ENCODE results near the gene BARHL1. TPM values are rescaled to one million over a fixed set of nuclear protein-coding genes. Genes with fewer than 3 reads are reported as not detected.

The BARHL1 gene
- total RNA-seq (2014; rRNA removed; shearing (Covaris generic)), result not detected in 2 replicates

DNA sequence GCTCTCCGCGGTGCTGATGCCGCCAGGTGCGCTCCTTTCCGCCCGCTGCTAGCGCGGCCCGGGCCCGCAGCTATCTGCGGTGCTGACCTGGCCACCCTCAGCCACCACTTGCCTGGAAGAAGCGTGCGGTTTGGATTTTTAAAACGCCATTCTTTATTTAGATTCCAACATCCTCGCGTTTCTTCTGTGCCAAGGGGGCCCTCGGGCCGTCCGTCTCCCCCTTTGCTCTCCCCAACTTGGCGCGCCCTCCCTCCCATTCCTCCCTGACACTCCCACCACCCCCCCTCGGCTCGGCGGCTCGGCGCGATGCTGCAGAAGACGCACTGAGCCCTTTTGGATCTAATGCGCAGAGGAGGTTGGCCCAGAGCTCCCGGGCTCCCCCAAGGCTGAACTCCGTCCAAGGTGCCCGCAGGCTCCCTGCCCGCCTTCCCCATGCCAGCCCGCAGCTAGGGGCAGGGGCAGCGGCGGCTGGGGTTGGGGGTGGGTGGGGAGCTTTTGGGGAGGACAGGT lies at the start of gene BARHL1:
Gene BARHL1 (plus strand): TSS at position 331 of the 510 bp plus-strand sequence. CDS start 192 bp downstream, outside the sequence.
- DNase-seq (ENCODE audit: low read depth), result no peak

DNA sequence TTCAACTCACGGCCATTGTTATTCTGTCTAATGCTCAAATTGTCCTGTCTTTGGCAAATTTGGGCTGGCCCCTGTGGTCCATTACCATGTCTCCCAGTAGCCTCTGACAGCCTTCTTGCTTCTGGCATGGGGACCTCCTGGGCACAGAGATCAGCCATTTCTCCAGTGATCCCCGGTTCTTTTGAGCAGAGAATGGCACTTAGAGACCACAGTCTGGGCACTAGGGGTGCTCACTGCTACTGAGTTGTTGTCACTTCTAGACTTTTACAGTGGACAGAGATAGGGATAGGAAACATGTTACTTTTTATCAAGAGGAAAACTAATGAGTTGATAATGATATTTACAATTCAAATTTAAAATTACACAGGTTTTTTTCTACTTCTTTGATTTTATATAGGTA lies 47.6 kb upstream of the BARHL1 start:
- DNase-seq (ENCODE audit: low read depth), result no peak

DNA sequence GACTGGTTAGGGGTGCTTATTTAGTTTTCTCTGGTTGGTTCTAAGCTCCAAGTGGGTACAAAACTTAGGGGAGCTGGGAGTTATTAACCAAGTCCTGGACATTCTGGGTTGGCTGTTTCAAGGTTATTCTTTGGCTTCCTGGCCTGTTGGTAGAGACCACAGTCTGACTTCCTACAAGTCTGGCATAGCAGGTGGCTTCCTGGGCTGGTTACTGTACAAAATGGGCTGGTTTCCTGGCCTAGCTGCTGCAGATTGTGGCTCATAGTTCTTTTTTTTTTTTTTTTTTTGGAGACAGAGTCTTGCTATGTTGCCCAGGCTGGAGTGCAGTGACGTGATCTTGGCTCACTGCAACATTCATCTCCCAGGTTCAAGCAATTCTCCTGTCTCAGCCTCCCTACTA lies 46.3 kb upstream of the BARHL1 start:
- DNase-seq (ENCODE audit: low read depth), result no peak

DNA sequence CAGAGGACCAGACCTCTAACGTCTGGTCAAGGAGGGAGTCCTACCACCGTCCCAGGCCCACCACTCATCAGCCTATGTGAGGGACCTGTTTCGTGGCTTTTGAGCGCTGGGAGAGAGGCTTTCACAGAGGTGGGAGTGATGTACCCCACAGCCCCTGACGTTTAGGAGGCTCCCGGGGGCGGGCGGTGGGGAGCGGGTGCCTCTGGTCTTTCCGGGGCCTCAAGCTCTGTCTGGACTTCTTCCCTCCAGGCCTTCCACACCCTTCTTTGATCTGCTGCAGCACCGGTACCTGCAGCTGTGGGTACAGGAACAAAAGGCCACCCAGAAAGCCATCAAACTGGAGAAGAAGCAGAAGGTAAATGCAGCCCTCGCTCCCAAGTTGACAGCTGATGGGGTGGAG lies 45.1 kb upstream of the BARHL1 start:
- no peak for DNase-seq (ENCODE audit: low read depth)

DNA sequence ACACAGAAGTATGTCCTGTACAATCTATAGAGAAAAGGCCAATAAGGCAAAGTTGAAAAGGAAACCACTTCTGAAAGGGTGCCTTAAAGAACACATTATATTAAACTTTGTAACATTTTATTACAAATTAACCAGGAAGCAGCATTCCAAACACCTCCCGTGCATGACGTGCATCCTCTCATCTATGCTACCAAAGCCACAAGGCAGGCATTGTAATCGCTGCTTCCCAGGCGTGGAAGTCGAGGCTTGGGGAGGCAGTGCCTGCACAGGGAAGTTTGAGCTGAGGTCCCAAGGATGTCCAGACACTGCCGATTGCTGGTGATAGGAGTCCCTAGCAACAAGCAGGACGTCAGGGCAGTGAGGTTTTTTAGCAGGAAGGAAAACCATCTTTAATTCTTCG lies 44.3 kb upstream of the BARHL1 start:
- no peak for DNase-seq (ENCODE audit: low read depth)

DNA sequence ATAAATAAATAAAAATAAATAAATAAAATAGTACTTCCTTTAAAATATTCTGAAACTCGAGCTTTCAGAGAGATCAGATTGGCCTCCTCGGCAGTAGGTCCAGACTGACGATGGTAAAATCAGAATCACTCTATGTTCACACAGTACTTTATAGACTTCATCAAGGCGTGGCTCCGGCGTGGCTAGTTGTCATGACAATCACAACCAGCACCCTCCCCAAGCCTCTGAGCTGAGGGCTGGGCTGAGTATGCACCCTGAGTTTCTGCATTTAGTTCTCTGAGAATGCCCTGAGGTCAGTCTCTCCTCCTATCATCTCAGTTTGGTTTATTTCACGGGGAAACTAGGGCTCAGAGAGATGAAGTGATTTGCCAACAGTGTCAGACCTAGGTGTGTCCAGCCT lies 43.3 kb upstream of the BARHL1 start:
- DNase-seq (ENCODE audit: low read depth), result no peak

DNA sequence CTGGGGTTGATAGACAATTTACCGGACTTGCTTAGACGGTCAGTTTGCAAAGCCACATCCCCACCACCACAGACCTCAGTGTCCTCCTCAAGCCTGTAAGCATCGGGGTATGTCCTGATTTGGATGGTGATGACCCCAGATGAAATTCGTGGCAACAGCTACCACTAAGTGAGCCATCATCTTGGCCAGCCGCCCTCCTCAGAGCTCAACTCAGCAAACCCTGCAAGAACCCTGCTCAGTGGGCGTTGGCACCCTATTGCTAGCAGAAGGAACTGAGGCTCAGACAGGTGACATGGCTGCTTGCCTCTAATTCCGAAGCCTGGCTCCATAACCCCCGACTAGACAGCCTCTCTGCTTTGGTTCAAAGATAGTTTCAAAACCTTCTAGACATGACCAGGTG lies 41.4 kb upstream of the BARHL1 start:
- no peak for DNase-seq (ENCODE audit: low read depth)

DNA sequence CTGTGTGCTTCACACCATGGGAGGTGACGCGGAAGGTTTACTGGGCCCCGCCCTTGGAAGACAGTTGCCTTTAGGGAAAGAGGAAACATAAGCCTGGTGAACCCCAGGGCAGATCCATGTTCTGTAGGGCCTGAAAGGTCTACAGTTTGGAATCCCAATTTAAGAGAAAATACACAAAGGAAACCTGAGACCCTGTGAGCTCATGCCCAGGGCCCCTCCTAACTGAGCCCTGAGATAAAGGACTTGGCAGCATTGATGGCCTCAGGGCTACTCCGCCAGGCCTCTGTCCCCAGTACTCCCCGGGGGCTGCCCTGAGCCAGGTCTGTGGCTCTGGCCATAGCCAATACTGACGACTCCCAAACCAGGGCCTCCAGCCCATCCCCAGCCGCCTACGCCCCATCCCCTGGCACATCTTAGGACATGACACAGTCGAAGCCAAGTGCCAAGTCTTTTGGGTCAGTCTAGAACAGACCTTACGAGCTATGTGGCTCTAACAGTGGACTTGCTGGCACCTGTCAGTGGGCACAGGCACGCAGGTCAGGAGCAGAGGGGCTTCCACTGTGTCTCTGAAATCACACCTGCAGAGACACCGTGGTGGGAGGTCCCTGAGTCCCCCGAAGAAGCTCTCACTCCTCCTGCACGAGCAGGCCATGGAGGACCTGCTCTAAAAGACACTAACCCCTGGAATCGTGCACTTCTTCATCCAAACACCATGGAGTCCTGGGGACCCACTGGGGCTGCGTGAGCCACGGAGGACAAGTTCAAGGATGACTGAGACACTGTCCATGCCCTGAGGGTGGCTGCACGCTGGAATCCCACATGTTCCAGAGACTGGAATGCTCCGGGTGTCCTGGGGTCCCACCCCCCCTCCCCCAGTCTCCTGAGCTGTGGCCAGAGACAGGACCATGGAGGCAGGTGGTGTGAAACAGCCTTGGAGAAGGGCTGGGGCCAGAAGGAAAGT lies 40.3 kb upstream of the BARHL1 start:
- no peak for DNase-seq (ENCODE audit: low read depth)

DNA sequence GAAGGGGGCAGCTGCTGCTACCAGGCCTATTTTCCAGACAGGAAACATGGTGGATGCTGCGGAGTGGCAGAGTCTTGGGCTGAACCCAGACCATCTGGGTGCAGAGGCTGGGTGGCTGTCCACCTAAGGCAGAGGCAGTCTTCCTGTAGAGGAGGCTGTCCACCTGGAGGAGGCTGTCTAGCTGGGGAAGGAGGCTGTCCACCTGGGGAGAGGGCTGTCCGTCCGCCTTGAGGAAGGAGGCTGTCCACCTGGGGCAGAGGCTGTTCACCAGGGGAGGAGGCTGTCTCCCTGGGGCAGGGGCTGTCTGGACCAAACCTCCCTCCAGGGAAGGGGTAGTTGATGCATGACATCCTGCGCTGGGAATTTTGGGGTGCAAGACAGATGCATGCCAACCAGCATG lies 39.2 kb upstream of the BARHL1 start:
- DNase-seq (ENCODE audit: low read depth), result no peak

DNA sequence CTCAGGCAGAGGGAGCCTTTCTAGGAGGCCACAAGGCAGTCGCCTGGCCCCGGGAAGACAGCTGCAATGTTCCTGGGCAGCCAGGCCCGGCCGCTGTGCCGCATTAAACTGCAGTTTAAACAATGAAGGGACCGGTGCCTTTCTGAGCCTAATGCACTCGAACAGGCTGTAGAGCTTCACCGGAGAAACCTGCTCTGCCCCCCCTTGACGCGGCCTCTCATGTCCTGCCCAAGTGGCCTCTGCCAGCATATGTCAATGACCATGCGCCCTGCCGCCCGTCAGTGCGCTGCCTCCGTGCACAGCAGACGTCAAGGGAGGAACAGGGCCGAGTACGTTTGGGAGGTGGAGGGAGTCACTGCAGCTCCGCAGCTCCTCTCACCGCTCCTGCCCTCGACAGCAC lies 38.4 kb upstream of the BARHL1 start:
- DNase-seq (ENCODE audit: low read depth), result no peak

DNA sequence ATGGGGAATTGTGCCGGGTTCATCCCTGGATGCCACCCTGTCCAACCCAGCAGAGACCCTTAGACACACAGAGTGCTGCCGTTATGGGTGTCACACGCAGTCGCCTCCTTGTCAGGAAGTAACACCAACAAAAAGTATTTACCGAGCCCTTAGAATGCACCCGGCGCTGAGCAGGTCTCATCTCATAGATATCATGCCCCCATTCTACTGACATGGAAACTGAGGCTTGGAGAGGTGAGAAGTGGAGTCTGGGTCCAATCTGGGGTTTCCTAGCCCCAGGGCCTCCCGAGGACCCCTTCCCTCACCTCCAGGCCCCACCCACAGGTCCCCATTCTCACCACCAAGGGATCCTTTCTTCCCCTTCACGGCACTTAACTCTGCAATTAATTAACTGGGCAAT lies 36.8 kb upstream of the BARHL1 start:
- DNase-seq (ENCODE audit: low read depth), result no peak

DNA sequence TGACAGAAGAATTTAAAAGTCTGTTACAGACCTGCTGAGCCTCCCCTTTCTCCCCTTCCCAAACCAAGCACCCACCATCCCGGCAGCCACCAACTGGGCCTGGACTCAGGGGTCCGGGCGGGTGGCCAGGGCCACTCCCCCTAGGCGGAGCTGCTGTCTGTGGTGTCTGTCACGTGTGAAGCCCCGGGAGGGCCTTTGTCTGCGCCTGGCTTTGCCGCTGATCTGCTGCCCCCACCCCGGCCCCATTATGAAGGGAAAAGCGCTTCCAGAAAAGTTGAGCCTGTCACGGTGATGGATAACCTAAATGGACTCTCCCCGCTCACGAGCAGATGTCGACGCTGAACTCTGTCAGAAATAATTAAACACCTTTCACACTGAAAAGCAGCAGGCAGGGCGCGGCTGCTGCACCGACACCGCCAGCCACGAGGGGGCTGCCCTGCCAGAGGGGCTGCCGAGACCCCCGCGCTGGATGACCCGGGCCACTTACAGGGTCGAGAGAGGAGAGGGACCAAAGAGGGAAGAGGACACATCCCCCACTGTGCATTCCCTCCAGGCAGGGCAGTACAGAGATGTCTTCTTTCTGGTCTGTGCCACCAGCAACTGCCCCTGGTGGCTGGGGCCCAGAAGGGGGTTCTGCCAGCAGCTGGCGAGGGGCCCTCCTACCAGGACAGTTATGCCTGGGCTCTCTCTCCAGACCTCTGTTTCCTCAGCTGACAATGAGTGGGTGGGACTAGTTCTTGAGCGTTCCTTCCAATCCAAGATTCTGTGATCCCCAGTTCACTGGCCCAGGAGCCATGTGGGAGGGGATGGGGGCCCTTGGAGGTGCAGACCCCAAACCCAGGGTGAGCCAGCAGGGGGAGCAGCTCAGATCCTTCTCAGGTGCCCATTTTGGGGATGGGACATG lies 36.0 kb upstream of the BARHL1 start:
- peak; percentile 29 for DNase-seq (ENCODE audit: low read depth)

DNA sequence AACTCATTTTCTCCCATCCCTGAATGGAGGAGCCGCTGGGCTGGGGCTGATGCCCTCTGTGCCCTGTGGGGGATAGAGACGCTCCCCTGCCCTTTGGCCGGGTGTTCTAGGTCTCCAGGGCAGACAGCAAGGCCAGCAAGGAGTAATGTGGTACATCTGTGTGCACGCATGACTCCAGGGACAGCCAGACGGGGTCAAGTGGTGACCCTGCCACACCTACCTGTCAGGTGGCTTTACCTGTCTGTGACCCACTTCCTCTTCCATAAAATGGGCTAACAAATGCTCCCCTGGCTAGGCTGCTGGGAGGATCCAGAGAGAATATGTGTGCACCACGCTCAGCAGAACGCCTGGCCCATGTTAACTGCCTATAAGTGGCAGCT lies 35.4 kb upstream of the BARHL1 start:
- no peak for DNase-seq (ENCODE audit: low read depth)

DNA sequence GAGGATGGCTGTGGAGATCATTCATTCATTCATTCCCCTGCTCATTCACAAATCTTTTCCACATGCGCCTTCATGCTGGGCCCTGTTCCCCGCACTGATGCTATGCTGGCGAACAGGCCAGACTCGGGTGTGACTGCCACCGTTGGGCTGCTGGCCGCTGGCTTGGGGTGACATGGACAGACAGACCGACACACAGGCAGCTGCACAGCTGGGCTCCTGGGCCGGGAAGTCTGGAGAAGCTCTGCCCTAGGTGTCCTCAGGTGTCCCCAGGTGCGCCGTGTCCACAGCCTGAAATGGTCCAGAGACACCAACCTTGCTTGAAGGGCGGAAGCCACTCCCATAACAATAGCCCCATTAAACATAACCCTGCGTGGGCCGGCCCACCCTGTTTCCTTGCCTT lies 35.0 kb upstream of the BARHL1 start:
- no peak for DNase-seq (ENCODE audit: low read depth)

DNA sequence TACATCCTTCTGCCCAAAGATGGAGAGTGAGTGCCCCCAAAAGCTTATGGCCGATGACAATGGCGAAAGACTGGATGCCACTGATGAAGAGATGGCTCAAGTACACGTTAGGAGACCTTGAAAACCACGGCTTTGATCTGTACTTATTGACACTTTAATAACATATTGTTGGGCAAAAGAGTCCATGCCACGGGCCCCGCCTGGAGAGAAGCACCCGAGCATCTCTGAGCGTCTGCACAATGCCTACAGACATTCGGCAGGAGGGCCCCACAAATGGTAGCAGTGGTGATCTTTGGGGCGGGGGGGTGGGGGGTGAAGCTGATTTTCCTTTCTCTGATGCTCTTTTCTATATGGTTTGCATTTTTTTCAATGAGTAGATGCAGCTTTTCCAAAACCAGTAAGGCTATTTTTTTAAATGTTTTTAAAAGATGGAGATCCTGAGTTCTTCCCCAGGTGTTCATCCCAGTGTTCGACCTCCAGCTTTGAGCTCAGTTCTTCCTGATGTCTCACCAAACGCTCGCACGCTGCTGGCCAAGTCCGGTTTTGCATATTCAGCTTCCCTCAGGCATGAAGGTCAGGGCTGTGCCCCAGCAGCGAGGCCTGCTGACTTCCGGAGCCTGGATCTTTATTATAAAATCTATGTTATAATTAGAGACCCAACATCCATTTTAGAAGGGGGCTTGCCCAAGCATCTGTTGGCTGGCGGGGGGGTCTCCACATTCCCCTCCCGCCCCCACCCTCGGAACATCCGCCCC lies 34.3 kb upstream of the BARHL1 start:
- DNase-seq (ENCODE audit: low read depth), result no peak

DNA sequence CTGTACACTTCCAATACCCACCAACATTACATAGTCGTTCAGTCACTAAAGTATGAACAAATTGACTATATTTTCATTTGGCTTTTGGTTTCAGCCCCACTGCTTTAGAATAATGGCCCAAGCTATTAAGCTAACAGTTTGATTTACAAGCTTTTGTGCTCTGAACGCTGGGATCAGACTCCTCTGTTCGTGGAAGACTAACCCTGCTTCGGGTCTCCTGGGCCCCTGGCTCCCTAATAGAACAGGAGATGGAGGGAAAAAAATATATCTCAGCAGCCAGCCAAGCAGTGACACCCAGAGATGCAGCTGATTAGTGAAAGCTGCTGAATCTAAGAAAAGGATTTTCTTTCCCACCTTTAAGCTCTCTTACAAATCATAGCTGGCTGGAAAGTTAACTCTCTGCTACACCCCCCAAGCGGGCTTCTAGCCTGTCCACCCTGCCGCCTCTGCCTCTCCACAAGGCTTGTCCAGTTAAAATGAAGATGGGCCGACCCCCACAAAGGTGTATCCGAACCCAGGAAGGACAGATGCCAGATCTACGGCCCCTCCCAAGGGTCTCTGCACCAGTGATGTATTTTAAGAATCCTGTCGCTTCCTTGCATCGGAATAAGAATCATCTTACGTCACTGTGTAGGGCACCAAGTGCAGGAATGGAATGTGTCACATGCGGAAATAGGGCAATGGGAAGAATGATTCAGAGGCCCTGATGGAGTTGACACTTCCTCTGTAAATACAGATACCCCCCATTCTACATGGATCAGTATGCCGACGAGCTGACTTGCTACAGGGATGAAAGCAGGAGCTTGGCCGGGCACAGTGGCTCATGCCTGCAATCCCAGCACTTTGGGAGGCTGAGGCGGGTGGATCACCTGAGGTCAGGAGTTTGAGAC lies 33.4 kb upstream of the BARHL1 start:
- DNase-seq (ENCODE audit: low read depth), result no peak

DNA sequence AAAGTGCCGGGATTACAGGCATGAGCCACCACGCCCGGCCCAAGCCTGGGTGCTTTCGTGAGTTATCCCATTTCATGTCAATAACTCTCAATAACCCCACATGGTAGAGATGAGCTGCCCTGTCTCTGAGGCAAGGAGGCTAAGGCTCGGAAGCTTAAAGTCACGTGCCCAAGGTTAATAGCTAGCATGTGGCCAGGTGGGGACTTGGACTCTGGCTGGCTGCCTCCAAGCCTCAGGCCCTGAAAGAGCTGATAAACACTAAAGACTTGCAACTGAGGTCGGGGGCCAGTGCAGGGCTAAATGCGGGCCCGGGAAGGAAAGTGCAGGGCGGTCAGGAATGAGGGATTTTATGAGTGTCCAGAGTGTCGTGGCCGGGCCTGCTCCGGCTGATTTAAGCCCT lies 30.9 kb upstream of the BARHL1 start:
- DNase-seq (ENCODE audit: low read depth), result no peak

DNA sequence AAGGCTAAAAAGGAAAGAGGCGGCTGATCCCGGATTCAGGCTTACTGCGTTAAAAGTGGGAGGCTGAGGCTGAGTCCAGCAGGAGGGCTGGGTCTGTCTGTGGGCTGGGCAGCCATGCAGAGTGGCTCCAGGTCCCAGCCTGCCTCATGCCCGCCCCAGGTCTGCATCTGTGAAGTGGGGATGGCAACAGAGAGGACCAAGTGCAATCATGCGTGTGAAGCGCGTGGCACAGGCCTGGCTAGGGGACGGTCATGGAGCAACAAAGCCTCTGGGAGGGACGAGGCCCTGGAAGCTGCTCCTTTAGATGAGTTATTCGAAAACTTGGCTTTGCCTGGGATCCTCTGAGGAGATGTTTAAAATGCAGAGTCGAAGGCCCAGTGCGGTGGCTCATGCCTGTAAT lies 30.4 kb upstream of the BARHL1 start:
- DNase-seq (ENCODE audit: low read depth), result no peak

DNA sequence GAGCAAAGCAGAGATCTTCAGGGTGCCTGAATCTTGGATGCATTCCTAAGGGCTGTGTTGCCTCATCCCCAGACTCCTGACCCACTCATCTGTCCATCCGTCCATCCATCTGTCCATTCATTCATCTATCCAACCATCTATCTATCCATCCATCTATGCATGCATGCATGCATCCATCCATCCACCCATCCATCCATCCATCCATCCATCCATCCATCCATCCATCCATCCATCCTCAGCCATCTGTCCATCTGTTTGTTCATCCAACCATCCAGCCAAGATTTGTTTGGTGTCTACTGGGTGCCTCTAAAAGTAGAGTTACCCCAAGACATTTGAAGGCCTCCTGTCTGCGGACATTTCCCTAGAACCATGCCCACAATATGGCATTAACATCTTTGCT lies 27.7 kb upstream of the BARHL1 start:
- DNase-seq (ENCODE audit: low read depth), result no peak

DNA sequence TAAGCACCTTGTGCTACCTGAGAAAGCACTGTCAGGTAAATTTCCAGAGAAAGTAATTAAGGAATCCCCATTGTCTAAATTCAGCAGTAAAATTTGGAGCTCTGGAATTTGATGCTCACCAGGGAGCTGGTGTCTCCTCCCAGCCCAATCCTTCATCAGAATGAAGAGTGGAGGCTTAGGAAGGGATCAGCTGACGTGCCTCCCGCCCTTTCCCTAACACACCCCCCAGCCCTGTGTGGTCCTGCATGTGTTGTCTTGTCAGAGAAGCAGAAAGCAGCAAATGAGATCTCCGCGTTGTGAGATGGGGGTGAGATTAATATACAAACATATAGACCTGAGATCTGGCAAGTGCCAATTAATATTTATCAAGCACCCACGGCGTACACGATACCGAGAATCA lies 26.9 kb upstream of the BARHL1 start:
- no peak for DNase-seq (ENCODE audit: low read depth)

DNA sequence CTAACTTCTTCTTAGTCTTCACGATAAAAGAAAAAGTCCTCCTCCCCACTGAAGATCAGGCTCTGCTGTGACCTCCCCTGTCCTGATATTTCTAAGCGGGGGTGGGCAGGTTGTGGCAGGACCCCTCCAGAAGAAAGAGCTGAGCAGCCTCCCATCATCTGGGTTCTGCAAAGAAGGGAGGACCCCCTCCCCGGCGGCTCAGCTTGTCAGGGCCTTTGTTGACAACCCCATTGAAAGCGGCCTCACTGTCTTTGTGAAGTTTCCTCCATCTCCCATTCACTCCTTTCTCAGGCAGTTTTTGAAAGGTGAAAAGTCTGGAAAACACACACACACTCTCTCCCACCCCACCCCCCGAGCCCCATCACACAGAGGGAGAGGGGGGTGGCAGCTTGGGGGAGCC lies 26.2 kb upstream of the BARHL1 start:
- DNase-seq (ENCODE audit: low read depth), result no peak
